Thyroid gland (tissue), 4 donors: ENCODE results near the gene C19orf25. TPM values are rescaled to one million over a fixed set of nuclear protein-coding genes. Genes with fewer than 3 reads are reported as not detected.
A peak's percentile ranks its signal among the peaks of the same experiment; 100 is the strongest.

ENCODE experiments used
- DNase-seq, 2 donors: peaks; one replicate each; pipeline ENCODE4 v3.0.0-alpha.2; 2019
- H3K27ac ChIP-seq, 3 donors: fragments of 200-600 bp; sonication (generic); 1 replicate in 2 of 3; 2 replicates in 1 of 3; pipeline ENCODE4 v1.5.1; 2016 to 2019; ENCODE audit warnings: mild to moderate bottlenecking in 1 of 3, moderate library complexity in 1 of 3
- H3K27me3 ChIP-seq: fragments of 200-600 bp; sonication (generic); one replicate; pipeline ENCODE4 v1.5.1; 2019
- H3K36me3 ChIP-seq, 2 donors: fragments of 200-600 bp; sonication (generic); one replicate each; pipeline ENCODE4 v1.5.1; 2016 to 2019
- H3K4me1 ChIP-seq, 2 donors: fragments of 200-600 bp; sonication (generic); one replicate each; pipeline ENCODE4 v1.5.1; 2017 to 2019
- H3K4me3 ChIP-seq, 3 donors: fragments of 200-600 bp; sonication (generic); replicated peaks in 1 of 3; 1 replicate in 2 of 3; 2 replicates in 1 of 3; pipeline ENCODE4 v1.5.1; 2016; ENCODE audit warnings: mild to moderate bottlenecking in 1 of 3
- H3K9me3 ChIP-seq: fragments of 200-600 bp; sonication (generic); one replicate; pipeline ENCODE4 v1.5.1; 2017
- CTCF ChIP-seq, 6 experiments: fragments of 200-600 bp in 3 of 6; fragments of 450-650 bp in 3 of 6; sonication (generic) in 3 of 6; IDR thresholded peaks; one replicate each; pipeline ENCODE4 v1.5.1; 2016 to 2019; ENCODE audit warnings: antibody characterized with exemption in 6 of 6, mild to moderate bottlenecking in 2 of 6, inconsistent platforms in 1 of 6, moderate library complexity in 1 of 6
- POLR2A ChIP-seq, 2 donors: fragments of 450-650 bp; IDR thresholded peaks; one replicate each; pipeline ENCODE4 v1.6.1; 2017; ENCODE audit warnings: antibody characterized with exemption in 2 of 2, mild to moderate bottlenecking in 2 of 2, moderate library complexity in 1 of 2
- WGBS, 2 donors: methylation state at CpG; one replicate each; pipeline ENCODE4 v1.1.5; 2017; 5-methylcytosine and 5-hydroxymethylcytosine counted together
- intact Hi-C: fragments of 100-400 bp; cut with DNase I; formaldehyde crosslinking; loops from one replicate; pipeline ENCODE4 v1.15.1; 2023
- total RNA-seq, 4 donors: library from RNA; depleted of rRNA; stranded (reverse); fragments of >200 nt; gene quantifications; one replicate each; pipeline ENCODE4 v1.2.3, GENCODE V29; 2016

The C19orf25 gene
- total RNA-seq, 4 donors from 2014 or later = 47.0 to 64.9 (median 56.5) TPM

GRCh38 chr19:1507192-1507660, 28.2 kb upstream of the C19orf25 start:
- no peak overlapping the region for H3K27ac ChIP-seq
- H3K4me3 ChIP-seq = peak overlapping the region in 1 of 3 donors; percentile 34
- WGBS, 2 donors = 65 to 68% methylated on average over 14 to 18 of the region's 23 CpGs
- no peaks in the 10 kb centered on the region for H3K9me3 ChIP-seq
- TF ChIP-seq POLR2A (IDR thresholded peaks at IDR 0.05) (no peak), CTCF (IDR thresholded peaks at IDR 0.05) (no peak)
- intact Hi-C loops = no loop called here
- DNase-seq = no peak
- H3K27me3 ChIP-seq = peaks cover 11% of the 10 kb centered on the region
- no peaks in the 10 kb centered on the region for H3K36me3 ChIP-seq
- peaks cover 7 to 19% of the 10 kb centered on the region in 2 donors for H3K4me1 ChIP-seq

- TF ChIP-seq CTCF (IDR thresholded peaks at IDR 0.05) (no peak), POLR2A (IDR thresholded peaks at IDR 0.05) (no peak)
- Histone ChIP-seq H3K9me3 (no peaks in the 10 kb centered on the region), H3K4me1 (peaks cover 7 to 19% of the 10 kb centered on the region in 2 donors), H3K4me3 (no peak overlapping the region), H3K27ac (no peak overlapping the region), H3K36me3 (no peaks in the 10 kb centered on the region), H3K27me3 (peaks cover 11% of the 10 kb centered on the region)
- intact Hi-C loops = no loop called here
- no peak for DNase-seq
- WGBS, 2 donors = 90 to 91% methylated on average over 34 to 36 of the region's 45 CpGs
These were observed 27.2 kb upstream of the C19orf25 start for GRCh38 chr19:1505991-1506881.

- TF ChIP-seq POLR2A (IDR thresholded peaks at IDR 0.05) = no peak
- TF ChIP-seq CTCF (IDR thresholded peaks at IDR 0.05) = no peak
- Histone ChIP-seq H3K27me3 (peaks cover 11% of the 10 kb centered on the region), H3K4me1 (peaks cover 7 to 19% of the 10 kb centered on the region in 2 donors), H3K4me3 (no peak overlapping the region), H3K36me3 (no peaks in the 10 kb centered on the region), H3K27ac (no peak overlapping the region), H3K9me3 (no peaks in the 10 kb centered on the region)
- 76 to 78% methylated on average over 8 of the region's 8 CpGs for WGBS, 2 donors
- intact Hi-C loops = no loop called here
- no peak for DNase-seq
These were observed 26.0 kb upstream of the C19orf25 start for GRCh38 chr19:1505012-1505411.

GRCh38 chr19:1503925-1504773, 25.1 kb upstream of the C19orf25 start:
- peaks cover 7 to 19% of the 10 kb centered on the region in 2 donors for H3K4me1 ChIP-seq
- no peak overlapping the region for H3K4me3 ChIP-seq
- H3K27ac ChIP-seq = no peak overlapping the region
- peaks cover 11% of the 10 kb centered on the region for H3K27me3 ChIP-seq
- TF ChIP-seq CTCF (IDR thresholded peaks at IDR 0.05) (no peak), POLR2A (IDR thresholded peaks at IDR 0.05) (no peak)
- no peaks in the 10 kb centered on the region for H3K36me3 ChIP-seq
- DNase-seq = no peak
- WGBS, 2 donors = 54 to 59% methylated on average over 12 of the region's 23 CpGs
- intact Hi-C loops = no loop called here
- H3K9me3 ChIP-seq = no peaks in the 10 kb centered on the region
